Transverse colon (tissue), 4 donors: ENCODE measurements around the gene EIF4G2. TPM values are rescaled to one million over a fixed set of nuclear protein-coding genes. Genes with fewer than 3 reads are reported as not detected.

Experiments
- DNase-seq: peaks from one replicate; pipeline ENCODE4 v3.0.0-alpha.2; 2019
- H3K27ac ChIP-seq, 4 donors: fragments of 200-600 bp; sonication (generic); 2 replicates each; pipeline ENCODE4 v1.5.1; 2016 to 2018; ENCODE audit warnings: inconsistent platforms in 4 of 4
- H3K27me3 ChIP-seq: fragments of 200-600 bp; sonication (generic); 2 replicates; pipeline ENCODE4 v1.5.1; 2017; ENCODE audit warnings: inconsistent platforms
- H3K36me3 ChIP-seq, 4 donors: fragments of 200-600 bp; sonication (generic); 2 replicates each; pipeline ENCODE4 v1.5.1; 2017 to 2019; ENCODE audit warnings: inconsistent platforms in 4 of 4
- H3K4me1 ChIP-seq, 4 donors: fragments of 200-600 bp; sonication (generic); 2 replicates each; pipeline ENCODE4 v1.5.1; 2017 to 2020; ENCODE audit warnings: inconsistent platforms in 4 of 4
- H3K4me3 ChIP-seq, 4 donors: fragments of 200-600 bp; sonication (generic); 1 replicate in 1 of 4; 2 replicates in 3 of 4; pipeline versions ENCODE4 v1.5.1 to v1.6.1; 2017 to 2019; ENCODE audit warnings: inconsistent platforms in 4 of 4
- H3K9me3 ChIP-seq, 2 donors: fragments of 200-600 bp; sonication (generic); 2 replicates each; pipeline ENCODE4 v1.5.1; 2017 to 2019; ENCODE audit warnings: inconsistent platforms in 2 of 2
- EP300 ChIP-seq: sonication (generic); formaldehyde crosslinking; IDR thresholded peaks from one replicate; pipeline ENCODE4 v1.6.1; 2017; ENCODE audit warnings: antibody characterized with exemption, low read depth
- POLR2A ChIP-seq: fragments of 450-650 bp; IDR thresholded peaks from one replicate; pipeline ENCODE4 v1.6.1; 2016; ENCODE audit warnings: antibody characterized with exemption, mild to moderate bottlenecking, moderate library complexity
- POLR2AphosphoS5 ChIP-seq, 3 donors: sonication (generic); formaldehyde crosslinking; IDR thresholded peaks; one replicate each; pipeline ENCODE4 v1.6.1; 2016; ENCODE audit warnings: antibody characterized with exemption in 3 of 3
- WGBS, 2 donors: methylation state at CpG; one replicate each; pipeline ENCODE4 v1.1.5; 2018; ENCODE audit warnings: low coverage in 1 of 2; 5-methylcytosine and 5-hydroxymethylcytosine counted together
- in situ Hi-C, 4 donors: fragments of 200-750 bp; cut with MboI; loops; one replicate each; pipeline versions ENCODE4 v1.15.0 to v1.15.1; 2017; ENCODE audit warnings: low sequenced_read_pairs in 3 of 4, low pct_ligation_motif_present in 1 of 4, low pct_unique_long_range_greater_than_20kb in 1 of 4
- intact Hi-C: fragments of 100-400 bp; cut with DNase I; formaldehyde crosslinking; loops from one replicate; pipeline ENCODE4 v1.15.1; 2023; ENCODE audit warnings: low total_unique reads
- total RNA-seq, 4 donors: library from RNA; depleted of rRNA; stranded (reverse); fragments of >200 nt; gene quantifications; one replicate each; pipeline ENCODE4 v1.1.0, GENCODE V29; 2016
- TF ChIP-seq, protein P1 (sequence below), 5 experiments: fragments of 200-600 bp in 3 of 5; fragments of 450-650 bp in 2 of 5; sonication (generic) in 3 of 5; IDR thresholded peaks; 1 replicate in 2 of 5; 2 replicates in 3 of 5; pipeline ENCODE4 v1.5.1; 2016 to 2017; ENCODE audit warnings: antibody characterized with exemption in 5 of 5, inconsistent platforms in 3 of 5, mild to moderate bottlenecking in 2 of 5, moderate library complexity in 1 of 5

EIF4G2 gene
- total RNA-seq, 4 donors from 2014 or later: 357 to 482 (median 444) TPM

DNA sequence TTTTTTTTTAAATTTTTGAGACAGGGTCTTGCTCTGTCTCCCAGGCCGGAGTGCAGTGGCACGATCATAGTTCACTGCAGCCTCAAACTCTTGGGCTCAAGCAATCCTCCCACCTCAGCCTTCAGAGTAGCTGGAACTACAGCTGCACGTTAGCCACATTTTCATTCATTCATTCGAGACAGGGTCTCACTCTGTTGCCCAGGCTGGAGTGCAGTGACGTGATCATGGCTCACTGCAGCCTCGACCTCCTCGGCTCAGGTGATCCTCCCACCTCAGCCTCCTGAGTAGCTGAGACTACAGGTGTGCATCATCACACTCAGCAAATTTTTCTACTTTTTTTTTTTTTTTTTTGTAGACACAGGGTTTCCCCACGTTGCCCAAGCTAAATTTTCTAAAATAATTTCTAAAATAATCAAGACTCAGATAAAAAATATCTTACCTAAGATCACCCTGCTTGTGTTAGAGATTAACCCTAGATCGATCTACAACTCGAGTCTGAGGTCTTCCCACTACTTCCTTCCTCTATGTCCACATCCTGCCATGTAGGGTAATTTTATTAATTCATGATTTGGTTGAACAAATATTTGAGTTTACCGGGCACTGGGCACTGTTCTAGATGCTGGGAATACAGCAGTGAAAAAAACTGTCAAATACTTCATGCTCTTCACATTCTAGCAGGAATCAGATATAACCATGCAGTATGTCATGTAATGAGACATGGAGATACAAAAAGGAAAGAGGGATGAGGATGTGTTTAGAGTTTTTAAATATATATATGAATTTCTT lies 15.1 kb downstream of the EIF4G2 start:
- in situ Hi-C loops (loop anchor here in 3 of 4 donors (5.0 to 10.0 kb wide), 4 partner anchors 229 to 991 kb away; no protein-coding TSS in a partner anchor), intact Hi-C loops (loop anchor here (5.0 kb wide), 2 partner anchors 229 to 994 kb away; no protein-coding TSS in a partner anchor)
- no peak for DNase-seq

DNA sequence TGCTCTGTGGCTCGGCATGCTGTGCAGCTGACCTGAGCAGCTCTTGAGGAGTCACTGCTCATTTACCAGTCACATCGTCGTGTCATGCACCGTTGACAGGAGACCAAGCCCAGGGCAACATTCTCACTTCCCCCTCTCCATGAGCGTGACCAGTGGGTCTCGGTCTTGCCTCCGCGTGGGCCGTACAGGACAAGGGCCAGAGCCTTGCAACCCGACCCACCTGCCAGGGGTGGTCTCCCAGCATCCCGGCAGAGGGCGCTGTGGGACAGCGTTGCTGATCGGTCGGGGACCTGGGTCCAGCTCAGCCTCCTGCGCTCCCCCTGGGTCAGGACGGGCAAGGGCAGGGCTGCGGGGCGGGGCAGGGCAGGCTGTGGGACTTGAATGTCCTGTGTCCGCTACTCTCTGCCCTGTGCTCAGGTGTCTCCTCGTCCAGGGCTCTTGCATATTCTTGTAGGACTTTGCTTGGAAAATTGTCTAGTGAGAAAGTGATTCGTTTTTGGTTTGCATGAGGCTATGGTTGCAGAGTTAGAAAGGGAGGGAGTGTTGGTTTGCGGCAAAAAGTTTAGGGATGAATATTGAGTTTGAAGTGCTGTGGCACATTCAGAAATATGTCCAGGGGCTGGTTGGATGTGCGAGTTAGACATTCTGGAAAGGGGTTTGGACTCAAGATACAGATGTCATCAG lies 16.2 kb downstream of the EIF4G2 start:
- H3K36me3 ChIP-seq: peaks cover 0 to 12% (median 3%) of the 10 kb centered on the region in 4 donors
- DNase-seq: peak; percentile 91
- no peaks in the 10 kb centered on the region for H3K27me3 ChIP-seq
- peaks cover 0 to 9% (median 3%) of the 10 kb centered on the region in 4 donors for H3K4me1 ChIP-seq
- H3K27ac ChIP-seq: no peak overlapping the region
- no peak overlapping the region for H3K4me3 ChIP-seq
- 12 to 31% methylated on average over 3 to 15 of the region's 24 CpGs for WGBS, 2 donors
- H3K9me3 ChIP-seq: no peaks in the 10 kb centered on the region
- in situ Hi-C loops: loop anchor here in 3 of 4 donors (5.0 to 10.0 kb wide), 4 partner anchors 230 to 992 kb away; no protein-coding TSS in a partner anchor
- intact Hi-C loops: loop anchor here (5.0 kb wide), 2 partner anchors 230 to 995 kb away; no protein-coding TSS in a partner anchor
- TF ChIP-seq POLR2AphosphoS5 (IDR thresholded peaks at IDR 0.05): no peak
- TF ChIP-seq, protein P1, sequence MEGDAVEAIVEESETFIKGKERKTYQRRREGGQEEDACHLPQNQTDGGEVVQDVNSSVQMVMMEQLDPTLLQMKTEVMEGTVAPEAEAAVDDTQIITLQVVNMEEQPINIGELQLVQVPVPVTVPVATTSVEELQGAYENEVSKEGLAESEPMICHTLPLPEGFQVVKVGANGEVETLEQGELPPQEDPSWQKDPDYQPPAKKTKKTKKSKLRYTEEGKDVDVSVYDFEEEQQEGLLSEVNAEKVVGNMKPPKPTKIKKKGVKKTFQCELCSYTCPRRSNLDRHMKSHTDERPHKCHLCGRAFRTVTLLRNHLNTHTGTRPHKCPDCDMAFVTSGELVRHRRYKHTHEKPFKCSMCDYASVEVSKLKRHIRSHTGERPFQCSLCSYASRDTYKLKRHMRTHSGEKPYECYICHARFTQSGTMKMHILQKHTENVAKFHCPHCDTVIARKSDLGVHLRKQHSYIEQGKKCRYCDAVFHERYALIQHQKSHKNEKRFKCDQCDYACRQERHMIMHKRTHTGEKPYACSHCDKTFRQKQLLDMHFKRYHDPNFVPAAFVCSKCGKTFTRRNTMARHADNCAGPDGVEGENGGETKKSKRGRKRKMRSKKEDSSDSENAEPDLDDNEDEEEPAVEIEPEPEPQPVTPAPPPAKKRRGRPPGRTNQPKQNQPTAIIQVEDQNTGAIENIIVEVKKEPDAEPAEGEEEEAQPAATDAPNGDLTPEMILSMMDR (IDR thresholded peaks at IDR 0.05): peak; percentile 85 to 96 (median 89)

More for the DNA sequence above, 15.1 kb downstream of the EIF4G2 start:
- H3K4me3 ChIP-seq: no peak overlapping the region
- H3K27me3 ChIP-seq: no peaks in the 10 kb centered on the region
- peaks cover 0 to 23% (median 9%) of the 10 kb centered on the region in 4 donors for H3K36me3 ChIP-seq
- no peak for TF ChIP-seq POLR2A
- no peak for TF ChIP-seq POLR2AphosphoS5 (IDR thresholded peaks at IDR 0.05)
- TF ChIP-seq EP300: no peak
- TF ChIP-seq, protein P1 (IDR thresholded peaks at IDR 0.05): no peak
- no peak overlapping the region for H3K27ac ChIP-seq
- H3K9me3 ChIP-seq: no peaks in the 10 kb centered on the region
- peaks cover 0 to 18% (median 3%) of the 10 kb centered on the region in 4 donors for H3K4me1 ChIP-seq
- 58 to 62% methylated on average over 9 to 11 of the region's 11 CpGs for WGBS, 2 donors

DNA sequence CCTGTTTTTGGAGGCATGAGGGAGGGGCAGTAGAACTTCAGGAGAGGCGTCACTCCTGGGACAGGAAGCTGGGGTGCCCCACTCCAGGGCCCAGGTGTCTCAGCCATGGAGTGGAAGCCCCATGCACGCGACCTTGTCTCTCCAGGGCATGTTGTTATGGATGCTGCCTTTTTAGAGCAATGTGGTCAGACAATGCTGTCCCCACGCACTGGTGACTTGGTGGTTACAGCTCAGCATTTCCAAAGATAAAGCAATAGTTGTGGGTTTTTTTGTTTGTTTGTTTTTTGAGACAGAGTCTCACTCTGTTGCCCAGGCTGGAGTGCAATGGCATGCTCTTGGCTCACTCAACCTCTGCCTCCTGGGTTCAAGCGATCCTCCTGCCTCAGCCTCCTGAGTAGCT lies 22.3 kb downstream of the EIF4G2 start:
- TF ChIP-seq EP300 (no peak), POLR2AphosphoS5 (IDR thresholded peaks at IDR 0.05) (no peak), POLR2A (no peak)
- TF ChIP-seq, protein P1 (IDR thresholded peaks at IDR 0.05): no peak
- DNase-seq: no peak
- intact Hi-C loops: no loop called here
- Histone ChIP-seq H3K27ac (no peak overlapping the region), H3K4me3 (no peak overlapping the region), H3K36me3 (no peaks in the 10 kb centered on the region), H3K27me3 (no peaks in the 10 kb centered on the region), H3K4me1 (no peaks in the 10 kb centered on the region), H3K9me3 (no peaks in the 10 kb centered on the region)
- WGBS, 2 donors: 90% methylated on average over 5 of the region's 5 CpGs; no CpG with 5 or more reads in 1 of the 2 donors
- in situ Hi-C loops: loop anchor here in 1 of 4 donors (10.0 kb wide), 1 partner anchor 998 kb away; no protein-coding TSS in a partner anchor

DNA sequence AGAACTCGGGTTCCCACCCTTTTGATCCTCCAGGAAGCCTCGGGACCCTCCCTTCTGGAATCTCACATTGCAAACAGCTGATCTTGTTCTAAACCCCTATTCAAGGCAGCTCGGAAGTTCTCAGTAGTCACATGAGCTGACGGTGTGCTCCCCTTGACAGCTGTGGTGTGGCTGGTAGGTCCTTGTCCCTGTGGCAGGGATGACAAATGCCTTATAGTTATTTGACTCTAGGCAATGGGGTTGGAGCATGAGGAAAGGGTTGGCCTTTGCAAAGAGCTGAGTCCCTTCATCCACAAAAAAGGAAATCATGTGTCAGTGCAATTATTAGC lies 23.6 kb downstream of the EIF4G2 start:
- in situ Hi-C loops: loop anchor here in 1 of 4 donors (10.0 kb wide), 1 partner anchor 1000 kb away; no protein-coding TSS in a partner anchor
- 80 to 86% methylated on average over 1 to 4 of the region's 4 CpGs for WGBS, 2 donors
- H3K4me3 ChIP-seq: no peak overlapping the region

More for the DNA sequence above, 23.6 kb downstream of the EIF4G2 start:
- Histone ChIP-seq H3K27ac (no peak overlapping the region), H3K36me3 (no peaks in the 10 kb centered on the region), H3K4me1 (no peaks in the 10 kb centered on the region), H3K9me3 (no peaks in the 10 kb centered on the region), H3K27me3 (no peaks in the 10 kb centered on the region)
- TF ChIP-seq, protein P1 (IDR thresholded peaks at IDR 0.05): no peak
- TF ChIP-seq EP300 (no peak), POLR2A (no peak)
- DNase-seq: no peak
- intact Hi-C loops: no loop called here
